COLO829 (cell line): ENCODE results near the gene NCMAP.
A peak's percentile ranks its signal among the peaks of the same experiment; 100 is the strongest.
"Not testable (repeated sequence)": the region's sequence is repeated elsewhere in the genome, so short reads cannot be mapped to it uniquely, and the experiment has no call there.

Source experiments
- DNase-seq: peaks from one replicate; pipeline ENCODE4 v3.0.0; 2012; ENCODE audit warnings: low spot score

NCMAP gene

GRCh38 chr1:24541711-24542346, 14.1 kb upstream of the NCMAP start:
- DNase-seq: no peak

DNA sequence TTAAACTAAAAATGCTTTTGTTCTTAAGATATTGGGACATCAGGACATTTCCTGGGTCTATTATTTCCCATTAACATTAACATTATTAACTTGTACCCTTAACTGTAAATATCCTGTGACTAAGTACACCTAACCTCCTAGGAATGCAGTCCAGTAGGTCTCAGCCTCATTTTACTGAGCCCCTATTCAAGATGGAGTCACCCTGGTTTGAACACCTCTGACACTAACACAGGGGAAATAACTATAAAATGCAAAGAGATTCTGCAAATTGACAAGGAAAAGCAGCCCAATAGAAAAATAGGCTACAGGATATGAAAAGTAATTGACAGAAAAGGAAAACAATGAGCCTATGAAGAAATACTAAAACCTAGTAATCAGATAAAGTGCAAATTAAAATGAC, 11.6 kb upstream of the NCMAP start:
- no peak for DNase-seq

DNA sequence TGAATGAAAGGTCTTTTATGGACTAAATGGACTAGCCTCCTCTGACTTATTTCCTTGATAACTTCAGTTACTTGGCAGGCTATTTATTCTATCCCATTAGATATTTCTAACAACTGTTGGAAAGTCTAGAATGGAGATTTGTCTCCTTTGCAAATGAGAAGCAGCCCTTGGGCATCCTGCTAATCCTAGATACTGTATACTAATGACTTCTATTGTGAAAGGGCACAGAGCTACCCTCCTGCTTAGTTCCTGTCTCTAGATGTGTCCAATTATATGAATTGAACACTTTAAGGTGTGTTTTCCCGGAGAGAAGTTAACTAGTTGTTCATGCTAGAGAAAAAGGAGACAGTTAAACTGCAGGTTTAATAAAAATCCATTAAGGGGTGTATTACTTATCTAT, 10.2 kb upstream of the NCMAP start:
- peak; percentile 46 for DNase-seq

DNA sequence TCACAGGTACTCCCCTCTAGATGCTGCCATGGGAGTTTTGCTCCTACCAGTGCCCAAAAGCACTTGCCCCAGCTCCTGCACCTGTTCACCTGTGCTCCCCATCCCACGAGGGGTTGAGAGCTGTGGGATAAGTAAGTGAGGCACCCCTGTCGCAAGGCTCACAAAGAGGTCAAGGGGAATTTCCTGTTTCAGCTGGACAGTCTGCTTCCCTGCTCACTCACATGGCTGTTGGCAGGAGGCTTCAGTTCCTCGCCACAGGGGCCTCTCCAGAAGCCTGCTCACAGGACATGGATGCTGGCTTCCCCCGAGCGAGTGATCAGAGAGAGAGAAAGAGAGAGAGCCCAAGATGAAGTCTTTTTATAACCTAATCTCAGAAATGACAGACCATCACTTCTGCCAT, 8.7 kb upstream of the NCMAP start:
- DNase-seq: no peak

GRCh38 chr1:24548070-24548469, 7.8 kb upstream of the NCMAP start:
- no peak for DNase-seq

GRCh38 chr1:24549210-24549609, 6.7 kb upstream of the NCMAP start:
- not testable (repeated sequence) for DNase-seq

DNA sequence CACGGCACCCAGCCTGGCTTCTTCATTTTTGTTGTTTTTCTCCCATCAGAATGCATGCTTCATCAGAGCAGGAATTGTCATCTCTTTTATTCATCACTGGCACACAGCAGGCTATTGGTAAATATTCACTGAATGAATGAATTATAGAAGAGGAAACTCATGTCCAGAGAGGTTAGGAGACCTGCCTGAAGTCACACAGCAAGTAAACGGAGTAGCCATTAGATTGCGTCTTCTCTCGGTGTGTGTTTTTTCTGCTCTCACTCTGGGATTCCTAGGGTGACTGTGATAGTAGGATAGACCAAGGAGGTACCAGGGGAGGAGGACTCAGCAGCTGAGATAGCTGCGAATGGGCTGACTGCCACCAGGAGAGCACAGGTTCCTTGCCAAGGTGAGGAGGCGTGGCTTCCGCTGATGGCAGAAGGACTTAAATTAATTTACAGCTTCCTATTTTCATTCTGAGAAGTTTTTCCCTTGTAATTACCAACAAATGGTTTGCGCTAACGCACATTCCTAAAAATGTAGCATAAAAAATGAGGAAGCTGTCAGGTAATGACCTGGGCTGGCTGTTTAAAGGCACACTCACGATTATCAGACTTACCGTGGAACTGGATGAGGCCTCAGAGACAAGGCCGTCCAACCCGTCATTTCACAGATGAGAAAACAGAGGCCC, 4.5 kb upstream of the NCMAP start:
- DNase-seq: no peak

DNA sequence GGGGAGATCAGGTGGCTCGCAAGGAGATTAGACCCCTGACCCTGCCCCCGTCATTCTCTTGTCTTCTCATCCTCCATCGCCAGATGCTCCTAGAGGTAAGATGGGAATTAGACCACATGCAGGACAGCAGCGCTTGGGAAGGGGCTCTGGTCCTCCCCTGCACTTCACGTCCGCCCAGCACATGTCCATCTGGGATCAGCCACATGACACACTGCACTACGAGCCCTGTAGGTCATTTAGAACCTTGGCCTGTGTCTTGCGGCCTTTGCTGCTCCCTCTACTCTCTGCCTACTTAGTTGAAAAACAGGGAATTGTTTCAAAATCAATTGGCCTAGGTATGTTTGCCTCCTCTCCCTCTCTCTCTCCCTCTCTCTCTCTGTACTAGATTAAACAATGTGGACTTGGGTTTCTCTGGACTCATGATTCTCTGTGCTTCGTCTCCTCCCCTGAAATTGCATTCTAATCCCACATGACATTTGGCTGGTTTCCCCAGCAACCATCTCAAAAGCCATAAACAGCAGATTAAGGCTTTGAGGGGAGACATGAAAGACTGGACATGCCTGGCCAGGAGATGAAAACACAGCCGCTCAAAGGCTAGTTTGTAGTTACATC, 3.8 kb upstream of the NCMAP start:
- DNase-seq: peak; percentile 31

- DNase-seq: no peak
Observed at GRCh38 chr1:24553931-24554330, 2.0 kb upstream of the NCMAP start.

GRCh38 chr1:24554714-24555113, 1.2 kb upstream of the NCMAP start:
- no peak for DNase-seq

GRCh38 chr1:24556414-24556795, 518 bp downstream of the NCMAP start:
- no peak for DNase-seq

DNA sequence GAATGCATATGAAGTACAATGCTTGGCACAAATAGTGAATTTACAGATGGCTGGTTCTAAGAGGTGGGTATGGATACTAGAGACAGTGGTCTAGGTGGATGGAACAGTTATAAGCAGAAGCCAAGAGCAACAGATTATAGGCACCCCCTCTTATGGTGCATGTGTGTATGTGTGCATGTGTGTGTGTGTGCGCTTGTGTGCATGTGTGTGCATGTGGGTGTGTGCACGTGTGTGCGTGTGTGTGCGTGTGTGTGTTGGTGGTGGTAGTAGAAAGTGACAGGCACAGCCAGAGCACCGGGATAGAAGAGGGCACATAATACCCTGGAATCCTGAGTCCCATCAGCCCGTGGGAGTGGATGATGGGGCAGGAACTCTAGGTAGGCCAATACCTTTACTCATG, 1.3 kb downstream of the NCMAP start:
- no peak for DNase-seq

- DNase-seq: no peak
Observed at GRCh38 chr1:24557711-24558131, 1.8 kb downstream of the NCMAP start.

DNA sequence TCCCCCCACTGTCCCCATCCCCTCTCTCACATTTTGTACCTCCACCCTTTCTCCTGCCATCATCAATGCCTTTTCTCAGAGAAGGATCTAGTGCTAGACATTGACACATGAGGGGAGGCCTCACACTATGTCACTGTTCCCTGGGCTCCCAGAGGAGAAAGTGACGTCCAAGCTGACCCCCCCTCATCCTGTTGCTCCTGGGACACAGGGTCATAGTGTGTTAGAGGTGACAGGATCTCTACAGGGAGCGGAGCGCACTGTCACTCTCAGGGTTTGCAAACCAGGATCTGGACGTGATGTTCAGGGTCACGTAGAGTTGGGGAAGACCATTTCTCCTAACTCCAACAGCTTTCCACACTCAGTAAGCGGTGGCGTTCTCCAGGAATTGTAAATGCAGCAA, 2.6 kb downstream of the NCMAP start:
- DNase-seq: no peak

GRCh38 chr1:24558902-24559791, 3.3 kb downstream of the NCMAP start:
- DNase-seq: peak; percentile 70

DNA sequence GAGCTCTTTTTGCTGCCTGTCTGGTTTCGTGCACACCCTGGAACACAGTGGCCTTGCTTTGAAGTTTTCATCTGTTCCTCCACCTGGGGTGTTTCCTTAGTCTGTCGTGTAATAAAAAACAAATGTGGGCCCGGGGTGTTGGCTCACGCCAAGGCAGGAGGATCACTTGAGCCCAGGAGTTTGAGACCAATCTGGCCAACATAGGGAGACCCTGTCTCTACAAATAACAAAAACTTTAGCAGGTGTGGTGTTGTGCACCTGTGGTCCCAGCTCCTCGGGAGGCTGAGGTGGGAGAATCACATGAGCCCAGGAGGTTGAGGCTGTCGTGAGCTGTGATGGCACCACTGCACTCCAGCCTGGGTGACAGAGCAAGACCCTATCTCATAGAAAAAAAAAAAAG, 4.5 kb downstream of the NCMAP start:
- DNase-seq: no peak

- no peak for DNase-seq
Observed at GRCh38 chr1:24562625-24563024, 6.7 kb downstream of the NCMAP start.

DNA sequence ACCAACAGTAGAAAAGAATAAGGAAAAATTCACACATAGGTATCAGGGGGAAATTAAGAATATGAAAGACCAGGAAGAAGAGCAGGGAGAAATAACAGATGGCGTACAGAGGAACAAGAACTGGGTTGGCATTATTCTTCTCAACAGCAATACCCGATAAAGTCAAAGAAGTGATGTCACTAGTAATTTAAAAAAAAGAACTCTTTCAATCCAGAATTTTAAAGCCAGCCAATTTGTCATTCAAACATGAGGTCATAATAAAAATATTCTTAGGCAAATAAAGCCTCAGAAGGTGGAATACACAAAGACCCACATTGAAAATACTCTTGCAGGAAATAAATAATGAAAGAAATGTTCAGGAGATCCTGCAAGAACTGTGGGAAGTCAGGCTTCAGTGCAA, 8.8 kb downstream of the NCMAP start:
- no peak for DNase-seq

- no peak for DNase-seq
Observed at GRCh38 chr1:24566236-24566867, 10.5 kb downstream of the NCMAP start.

- DNase-seq: no peak
Observed at GRCh38 chr1:24567792-24568388, 12.0 kb downstream of the NCMAP start.

GRCh38 chr1:24568475-24568874, 12.6 kb downstream of the NCMAP start:
- no peak for DNase-seq
